HG02973 (cell line): ENCODE results near the gene MPZL2.

Experiments used
- ATAC-seq: cut with Tn5 transposase; IDR thresholded peaks from one replicate; pipeline ENCODE4 v1.9.1; 2021; ENCODE audit warnings: moderate library complexity; ENCODE audit not compliant: unreplicated experiment

MPZL2 gene

DNA sequence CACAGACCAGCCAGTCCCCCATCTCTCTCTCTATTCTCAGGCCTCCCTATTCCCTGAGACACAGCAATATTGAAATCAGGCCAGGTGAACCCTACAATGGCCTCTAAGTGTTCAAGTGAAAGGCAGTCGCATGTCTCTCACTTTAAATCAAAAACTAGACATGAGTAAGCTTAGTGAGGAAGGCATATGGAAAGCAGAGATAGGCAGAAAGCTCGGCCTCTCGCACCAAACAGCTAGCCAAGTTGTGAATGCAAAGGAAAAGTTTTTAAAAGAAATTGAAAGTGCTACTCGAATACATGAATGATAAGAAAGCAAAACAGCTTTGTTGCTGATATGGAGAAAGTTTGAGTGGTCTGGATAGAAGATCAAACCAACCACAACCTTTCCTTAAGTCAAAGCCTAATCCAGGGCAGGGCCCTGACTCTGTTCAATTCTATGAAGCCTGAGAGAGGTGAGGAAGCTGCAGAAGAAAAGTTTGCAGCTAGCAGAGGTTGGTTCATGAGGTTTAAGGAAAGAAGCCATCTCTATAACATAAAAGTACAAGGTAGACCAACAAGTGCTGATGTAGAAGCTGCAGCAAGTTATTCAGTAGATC, 19.8 kb upstream of the MPZL2 start:
- no peak for ATAC-seq

DNA sequence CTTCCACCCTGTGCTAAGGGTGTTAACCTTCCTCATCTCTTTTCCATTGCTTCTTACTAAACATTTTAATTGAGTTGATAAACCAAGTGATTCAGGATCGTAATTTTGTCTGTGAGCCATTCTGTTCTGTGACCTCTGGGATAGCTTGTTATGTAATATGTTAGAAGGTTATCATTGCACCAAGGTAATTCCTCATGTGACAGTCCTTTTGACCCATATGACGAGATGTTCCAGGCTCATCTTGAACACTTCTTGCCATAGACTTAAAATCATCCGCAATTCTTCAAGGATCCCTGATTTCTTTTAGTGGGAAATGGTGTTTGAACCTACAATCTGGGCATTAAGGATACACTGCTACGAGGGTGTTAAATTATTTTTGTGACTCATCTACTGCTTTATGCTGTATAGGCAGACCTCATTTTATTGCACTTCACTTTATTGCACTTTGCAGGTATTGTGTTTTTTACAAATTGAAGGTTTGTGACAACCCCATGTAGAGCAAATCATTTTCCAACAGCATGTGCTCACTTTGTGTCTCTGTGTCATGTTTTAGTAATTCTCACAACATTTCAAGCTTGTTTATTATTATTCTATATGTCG, 19.0 kb upstream of the MPZL2 start:
- no peak for ATAC-seq

DNA sequence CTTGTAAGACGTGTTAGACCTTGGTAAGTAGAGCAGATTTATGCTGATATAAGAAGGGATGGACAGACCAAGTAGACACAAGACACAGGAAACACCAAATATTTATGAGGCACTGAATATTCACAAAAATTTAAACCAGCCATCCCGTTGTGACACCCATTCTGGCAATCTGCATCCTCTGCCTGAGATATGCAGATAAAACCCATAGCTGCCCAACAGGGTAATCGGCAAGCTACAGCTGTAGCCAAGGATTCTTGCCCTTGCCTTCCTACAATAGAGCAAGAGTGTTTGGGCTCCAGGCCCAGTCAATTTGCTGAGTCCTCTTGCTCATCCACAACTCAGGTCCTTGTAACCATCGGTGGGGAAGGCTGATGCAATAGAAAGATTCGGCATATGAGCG, 18.5 kb upstream of the MPZL2 start:
- ATAC-seq, result no peak

DNA sequence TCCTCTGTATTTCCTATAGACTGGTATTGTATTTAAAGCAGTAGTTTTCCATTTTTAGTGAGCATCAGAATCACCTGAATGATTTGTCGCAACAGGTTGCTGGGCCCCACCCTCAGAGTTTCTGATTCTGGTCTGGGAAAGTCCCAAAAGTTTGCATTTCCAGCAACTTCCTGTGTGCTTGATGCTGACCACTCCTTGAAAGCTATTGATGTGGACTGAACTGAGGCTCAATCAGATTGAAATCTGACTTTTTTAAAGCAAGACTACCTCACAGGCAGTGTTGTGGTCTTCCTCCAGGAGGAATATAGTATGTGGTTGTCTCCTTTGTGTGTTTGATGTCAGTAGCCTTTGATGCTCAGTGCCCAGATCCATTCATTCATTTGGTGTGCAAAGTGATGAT, 17.2 kb upstream of the MPZL2 start:
- ATAC-seq, result no peak

DNA sequence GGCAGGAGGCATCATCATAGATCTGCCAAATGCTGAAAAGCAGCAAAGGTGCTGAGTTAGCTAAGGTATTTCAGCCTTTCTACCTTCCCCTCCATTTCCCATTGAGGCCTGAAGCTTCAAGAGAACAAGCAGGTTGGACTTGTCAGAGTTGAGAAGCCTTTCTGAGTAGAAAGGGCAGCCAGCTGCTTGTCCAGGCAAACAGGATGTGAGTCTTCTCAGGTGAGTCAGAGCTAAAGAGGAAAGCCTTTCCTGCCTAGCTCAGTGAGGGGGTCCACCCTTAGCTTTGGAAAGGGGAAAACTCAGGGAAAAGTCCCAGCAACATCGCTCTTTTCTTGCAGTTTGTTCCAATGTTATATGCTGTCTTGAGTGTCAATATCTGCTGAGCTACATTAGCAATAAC, 13.2 kb upstream of the MPZL2 start:
- ATAC-seq, result no peak

DNA sequence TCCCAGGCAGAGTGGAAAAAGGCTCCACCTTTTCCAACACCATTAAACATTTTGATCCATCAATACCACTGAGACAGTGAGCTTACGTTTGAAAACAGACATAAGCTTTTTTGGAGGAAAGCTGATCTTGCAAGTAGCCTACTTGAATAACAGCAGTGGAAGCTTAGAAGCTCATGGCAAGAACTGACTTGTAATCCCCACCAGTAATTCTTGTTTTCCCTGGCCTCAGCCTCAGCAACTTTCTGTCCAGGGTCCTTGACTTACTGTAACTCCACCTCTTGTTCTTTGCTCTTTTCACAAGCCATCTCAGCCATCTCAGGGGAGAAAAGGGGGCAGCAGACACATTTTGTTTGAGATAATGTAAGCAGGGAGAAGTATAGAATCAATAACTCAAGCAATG, 12.3 kb upstream of the MPZL2 start:
- no peak for ATAC-seq

DNA sequence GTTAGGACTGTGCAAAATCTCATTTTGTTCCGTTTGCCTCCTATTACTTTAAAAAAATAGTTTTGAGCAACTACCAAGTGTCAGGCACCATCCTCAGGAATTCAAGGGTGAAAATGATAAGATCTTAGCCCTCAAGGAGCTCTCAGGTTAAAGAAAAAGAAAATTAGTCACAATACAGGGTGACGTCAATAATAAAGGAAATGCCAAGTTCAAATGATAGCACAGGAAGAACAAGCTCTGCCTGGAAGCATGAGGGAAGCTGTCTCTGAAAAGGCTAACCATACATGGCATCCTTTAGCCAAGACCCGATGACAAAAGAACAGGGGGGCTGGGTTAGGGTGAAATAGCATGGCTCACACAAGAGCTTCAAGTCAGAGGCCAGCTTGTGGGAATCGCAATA, 11.1 kb upstream of the MPZL2 start:
- ATAC-seq, result no peak

DNA sequence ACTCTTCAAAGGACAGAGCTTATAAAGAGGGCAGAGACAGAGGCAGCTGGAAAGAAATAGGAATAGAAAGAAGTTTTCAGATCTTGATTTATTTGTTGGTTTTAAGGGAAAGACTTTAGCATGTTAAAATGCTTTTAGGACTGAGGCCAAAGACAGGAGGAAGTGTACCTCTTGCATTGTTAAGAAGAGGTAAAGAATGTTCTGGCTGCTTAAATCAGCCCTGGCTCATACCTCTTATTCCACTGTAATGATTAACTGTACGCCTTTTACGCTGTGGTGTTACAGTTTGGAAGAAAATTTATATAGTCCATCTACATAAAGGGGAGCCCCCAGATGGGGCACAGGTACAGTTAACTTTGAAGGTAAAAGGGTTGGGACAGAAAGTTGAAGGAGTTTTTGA, 10.1 kb upstream of the MPZL2 start:
- no peak for ATAC-seq

DNA sequence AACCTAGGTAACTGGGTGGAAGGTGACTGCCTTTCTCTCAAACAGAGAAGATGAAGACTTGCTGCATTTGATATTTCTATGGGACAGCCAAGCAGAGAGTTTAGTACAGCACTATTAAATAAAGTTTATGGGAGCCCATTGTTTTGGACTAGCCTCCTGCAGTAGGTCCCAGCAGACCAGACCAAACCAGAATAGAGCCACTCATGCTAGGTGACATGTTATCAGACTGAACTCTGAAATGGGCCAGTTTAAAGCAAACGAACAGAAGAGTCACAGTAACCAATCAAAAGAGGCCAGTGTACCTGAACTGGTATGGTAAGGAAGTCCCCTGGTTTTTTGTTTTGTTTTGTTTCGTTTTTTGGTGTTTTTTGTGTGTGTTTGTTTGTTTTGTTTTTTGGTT, 7.9 kb upstream of the MPZL2 start:
- no peak for ATAC-seq

DNA sequence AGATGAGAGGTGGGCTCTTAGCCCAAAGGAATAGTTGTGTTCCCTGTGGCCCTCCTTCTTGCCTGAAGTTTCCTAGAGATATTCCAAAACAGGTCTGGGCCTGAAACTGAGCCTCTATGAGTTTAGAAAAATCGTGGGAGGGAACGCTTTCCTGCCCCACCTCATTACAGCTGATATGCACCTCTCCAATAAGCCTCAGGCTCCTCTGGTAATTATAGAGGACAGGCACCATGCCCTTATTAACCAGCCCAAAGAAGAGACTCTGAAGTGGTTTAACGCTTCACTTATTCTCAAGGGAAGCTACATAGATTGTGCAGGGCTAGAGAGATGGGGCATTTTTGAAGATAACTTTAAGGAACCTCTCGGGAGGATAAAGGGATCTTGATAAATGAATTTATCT, 3.4 kb upstream of the MPZL2 start:
- ATAC-seq, result no peak

DNA sequence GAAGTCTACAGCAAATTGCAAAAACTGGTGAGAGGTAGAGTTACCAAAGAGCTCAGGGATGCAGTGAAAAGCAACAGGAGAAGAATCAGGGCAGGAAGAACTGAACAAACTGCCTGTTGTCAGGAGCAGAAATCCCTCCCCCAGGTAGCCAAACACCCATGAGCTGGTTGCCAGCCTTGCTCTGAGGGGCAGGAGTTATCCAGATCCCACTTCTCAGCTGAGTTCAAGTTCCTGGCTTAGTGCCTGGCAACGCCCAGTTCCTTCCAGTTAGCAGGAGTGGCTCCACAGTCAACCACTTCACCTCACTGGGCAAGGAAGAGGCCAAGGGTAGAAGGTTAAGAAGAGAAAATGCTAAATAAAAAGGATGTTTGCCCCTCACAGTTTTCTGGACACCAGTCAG, 1.9 kb upstream of the MPZL2 start:
- ATAC-seq, result no peak

DNA sequence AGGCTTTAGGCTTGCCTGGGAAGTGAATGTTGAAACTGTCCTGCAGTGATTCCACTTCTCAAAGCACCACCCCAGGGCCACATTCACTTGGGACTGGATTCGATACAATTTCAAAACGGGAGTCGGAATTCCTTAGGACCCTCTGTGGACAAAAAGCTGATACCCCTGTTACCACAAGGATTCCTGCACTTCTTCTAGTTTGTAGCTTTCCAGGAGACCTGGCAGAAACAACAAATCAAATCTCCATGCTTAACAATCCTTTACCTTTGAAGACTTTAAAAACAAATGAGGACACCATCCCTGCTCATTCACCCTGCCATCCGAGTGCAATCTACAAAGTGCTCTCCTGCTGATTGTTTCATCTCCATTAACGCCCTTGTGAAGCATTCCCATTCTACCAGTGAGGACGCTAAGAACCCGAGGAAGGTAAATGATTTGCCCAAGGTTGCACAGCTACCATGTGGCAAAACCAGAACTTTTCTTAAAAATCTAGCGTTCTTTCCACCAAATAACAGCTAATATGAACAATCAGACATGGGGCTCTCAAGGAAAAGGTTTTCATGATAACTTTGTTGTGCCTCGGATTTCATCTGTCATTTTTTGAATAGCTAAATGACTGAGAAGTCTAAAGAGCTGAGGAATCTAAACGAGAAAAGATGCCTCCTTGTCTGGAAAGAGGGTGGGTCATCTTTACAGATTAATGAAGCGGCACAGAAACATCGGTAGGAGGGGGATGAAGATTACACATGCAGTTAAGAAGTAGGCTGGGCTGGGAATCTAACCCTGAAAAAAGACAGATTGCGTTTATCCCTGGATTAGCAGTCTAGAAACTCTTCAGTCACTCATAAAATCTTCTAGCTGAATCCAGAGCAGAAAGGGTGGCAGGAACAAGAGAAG, 720 bp upstream of the MPZL2 start:
- ATAC-seq, result no peak

DNA sequence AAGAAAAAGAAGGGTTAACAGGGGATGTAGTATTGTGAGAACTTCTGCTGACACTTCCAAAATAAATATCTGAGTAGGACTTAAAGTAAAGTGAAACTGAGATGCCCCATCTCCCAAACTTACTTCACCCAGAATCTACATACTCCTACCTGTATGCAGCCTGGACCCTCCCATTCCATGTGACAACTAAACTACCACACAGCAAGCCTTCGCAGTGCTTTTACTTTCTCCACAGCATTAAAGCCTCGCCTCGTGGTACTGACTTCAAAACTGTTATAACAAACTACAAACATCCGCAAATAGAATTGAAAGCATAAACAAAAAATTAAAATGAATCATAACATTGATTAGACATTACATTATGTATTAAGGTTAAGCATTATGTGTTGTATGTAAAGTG, 985 bp downstream of the MPZL2 start:
- ATAC-seq, result no peak

DNA sequence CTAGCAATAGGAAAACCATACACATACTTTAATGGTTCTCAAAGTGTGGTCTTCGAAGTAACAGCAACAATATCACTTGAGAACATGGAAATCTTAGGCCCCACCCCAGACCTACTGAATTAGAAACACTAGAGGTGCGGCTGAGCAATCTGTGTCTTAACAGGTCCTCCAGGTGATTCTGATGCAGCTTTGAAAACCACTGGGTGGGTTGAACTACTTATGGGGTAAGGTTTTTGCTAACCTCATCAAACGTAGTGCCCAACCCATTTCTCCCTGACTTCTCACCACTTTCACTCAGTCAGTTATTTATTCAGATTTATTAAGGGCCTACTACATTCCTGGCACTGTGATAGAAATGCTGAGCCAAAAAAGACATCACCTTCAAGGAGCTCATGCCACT, 3.7 kb downstream of the MPZL2 start:
- ATAC-seq, result no peak

DNA sequence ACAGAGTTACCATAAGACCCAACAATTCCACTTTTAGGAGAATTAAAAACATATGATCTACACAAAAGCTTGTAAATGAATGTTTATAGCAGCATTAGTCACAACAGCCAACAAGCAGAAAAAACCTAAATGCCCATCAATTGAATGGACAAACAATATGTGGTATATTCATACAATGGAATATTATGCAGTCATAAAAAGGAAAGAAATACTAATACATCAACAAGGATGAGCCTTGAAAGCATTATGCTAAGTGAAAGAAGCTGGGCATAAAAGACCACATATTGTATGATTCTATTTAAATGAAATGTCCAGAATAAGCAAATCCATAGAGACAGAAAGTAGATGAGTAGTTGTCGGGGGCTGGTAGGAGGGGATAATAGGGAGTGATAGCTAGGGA, 5.0 kb downstream of the MPZL2 start:
- no peak for ATAC-seq

DNA sequence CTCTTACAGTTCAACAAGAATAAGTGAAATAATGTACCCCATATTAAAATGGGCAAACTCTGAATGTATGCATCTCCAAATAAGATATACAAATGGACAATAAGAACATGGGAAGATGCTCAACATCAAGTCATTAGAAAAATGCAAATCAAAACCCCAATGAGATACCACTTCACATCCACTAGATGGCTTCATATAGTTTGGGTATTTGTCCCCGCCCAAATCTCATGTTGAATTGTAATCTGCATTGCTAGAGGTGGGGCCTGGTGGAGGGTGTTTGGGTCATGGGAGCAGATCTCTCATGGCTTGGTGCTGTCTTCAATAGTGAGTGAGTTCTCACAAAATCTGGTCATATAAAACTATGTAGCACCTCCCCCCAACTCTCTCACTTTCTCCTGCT, 5.7 kb downstream of the MPZL2 start:
- ATAC-seq, result no peak

DNA sequence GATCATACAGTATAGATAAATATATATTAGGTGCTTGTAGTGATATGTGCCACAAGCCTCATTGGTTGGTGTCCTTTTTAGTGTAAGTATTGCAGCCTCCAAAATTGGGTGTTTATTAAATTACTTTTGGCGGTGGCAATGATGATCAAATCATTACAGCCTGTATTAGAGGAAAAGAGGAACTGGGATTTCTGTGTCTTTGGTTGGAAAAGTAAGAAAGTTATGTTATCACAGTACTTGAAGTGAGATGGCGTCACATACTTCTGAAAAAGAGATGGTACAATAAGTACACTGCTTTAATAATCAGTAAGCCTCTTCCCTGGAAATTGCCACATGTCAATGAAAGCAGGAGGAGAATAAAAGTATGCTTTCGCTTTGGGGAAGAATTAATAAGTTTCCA, 11.4 kb downstream of the MPZL2 start:
- no peak for ATAC-seq

DNA sequence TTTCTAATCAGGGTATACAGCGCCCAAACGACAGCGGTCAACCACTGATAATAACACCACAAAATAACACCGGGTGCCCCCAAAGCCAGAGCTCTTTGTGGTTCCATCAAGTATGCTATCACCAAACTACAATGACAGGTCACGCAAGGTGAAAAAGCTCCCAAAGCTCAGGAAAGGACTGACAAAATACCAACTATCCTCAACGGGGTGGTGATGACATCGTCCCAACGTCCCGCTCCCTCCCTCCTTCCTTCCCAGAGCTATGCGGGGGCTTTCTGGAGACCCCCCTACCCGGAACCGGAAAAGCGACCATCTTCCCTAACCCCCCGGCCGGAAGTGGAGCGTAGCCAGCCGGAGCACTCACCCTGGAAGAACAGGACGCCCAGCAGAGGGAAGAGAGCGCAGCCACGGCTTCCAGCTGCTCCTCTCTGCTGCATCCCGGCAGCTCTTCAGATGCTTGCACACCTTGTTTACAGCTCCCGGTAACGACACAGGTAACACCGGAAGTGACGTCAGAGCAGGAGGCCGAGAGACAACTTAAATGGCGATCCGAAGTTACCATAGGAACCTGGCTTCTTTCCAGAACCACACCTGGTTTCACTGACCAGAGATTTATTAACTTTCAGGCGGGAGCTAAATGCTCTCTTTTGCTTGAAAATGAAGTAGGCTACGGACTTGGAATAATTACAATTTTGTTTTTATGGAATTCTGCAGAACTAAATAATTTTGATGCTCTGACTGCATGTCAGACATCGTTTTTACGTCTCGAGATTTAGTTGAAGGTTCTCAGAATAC, 12.0 kb downstream of the MPZL2 start, which contains the start of gene MPZL3:
MPZL3 (minus strand) TSS at position 508 of the 795 bp plus-strand sequence; CDS start at position 437, 71 bp downstream.
- ATAC-seq, result peak; percentile 79

DNA sequence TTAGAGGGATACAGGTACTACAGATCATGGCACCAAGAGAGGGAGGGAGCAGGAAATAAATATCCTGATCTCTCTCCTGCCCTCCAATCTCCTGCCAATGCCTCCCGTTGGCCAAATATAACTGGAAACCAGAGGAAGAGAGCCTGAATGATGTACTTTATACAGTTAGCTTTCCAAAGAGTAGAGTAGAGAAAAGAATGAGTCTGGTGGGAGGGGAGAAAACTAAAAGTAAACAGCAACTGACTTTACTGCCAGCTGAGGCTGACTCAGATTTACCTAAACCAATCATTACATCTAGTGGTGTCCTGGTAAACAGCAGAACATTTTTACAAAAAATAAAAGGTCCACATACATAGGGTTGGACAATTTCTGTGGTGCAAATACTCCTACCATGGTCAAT, 17.1 kb downstream of the MPZL2 start:
- no peak for ATAC-seq

DNA sequence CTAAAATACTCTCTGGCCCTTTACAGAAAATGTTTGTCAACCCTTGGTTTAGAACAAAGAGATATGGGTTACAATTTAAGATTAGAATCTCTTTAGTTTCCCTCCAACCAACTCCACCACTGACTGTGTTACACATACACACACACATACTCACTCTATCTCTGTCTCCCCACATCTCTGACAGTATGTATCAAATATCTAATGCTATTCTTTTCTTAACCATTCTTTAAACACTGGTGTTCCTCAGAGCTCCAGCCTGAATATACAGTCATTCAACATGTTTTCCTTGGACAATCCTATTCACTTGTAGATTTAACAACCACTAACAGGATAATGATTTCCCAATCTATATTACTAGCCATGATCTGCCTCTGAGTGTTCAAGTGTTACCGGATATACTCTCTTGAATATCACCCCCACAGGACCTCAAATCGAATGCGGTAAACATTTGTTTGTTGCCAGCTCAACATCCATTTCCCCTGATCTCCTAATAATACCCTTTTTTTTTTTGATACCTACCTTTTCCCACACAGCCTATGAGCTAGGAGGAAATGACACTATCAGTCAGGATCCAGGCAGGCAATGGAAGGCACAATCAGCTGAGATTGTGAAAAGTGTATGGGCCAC, 18.0 kb downstream of the MPZL2 start:
- no peak for ATAC-seq
